PFSK-1 (cell line): ENCODE data around the gene SEMA3F.

Source experiments
- FOXP2 ChIP-seq: optimal IDR thresholded peaks from 2 replicates; pipeline ENCODE3; 2011; ENCODE audit warnings: borderline replicate concordance, control low read depth, inconsistent platforms; ENCODE audit not compliant: insufficient read depth; ENCODE audit errors: extremely low read length, extremely low read depth
- POLR2AphosphoS5 ChIP-seq: IDR thresholded peaks from 2 replicates; pipeline ENCODE4 v1.6.1; 2012; ENCODE audit warnings: low read depth, mild to moderate bottlenecking, control low read depth, low read length, moderate library complexity
- SIN3A ChIP-seq: IDR thresholded peaks from 2 replicates; pipeline ENCODE4 v1.6.1; 2012; ENCODE audit warnings: mild to moderate bottlenecking, low read length, moderate library complexity, borderline replicate concordance; ENCODE audit not compliant: insufficient read depth
- TAF1 ChIP-seq: IDR thresholded peaks from 2 replicates; pipeline ENCODE4 v1.6.1; 2012; ENCODE audit warnings: low read length, control low read depth, borderline replicate concordance; ENCODE audit not compliant: insufficient read depth
- TF ChIP-seq, protein P1 (sequence below), 2 experiments: IDR thresholded peaks; 2 replicates each; pipeline versions ENCODE4 v1.6.1 to v1.8.0; 2011 to 2012; ENCODE audit warnings: low read depth in 2 of 2, low read length in 2 of 2, control low read depth in 1 of 2, inconsistent platforms in 1 of 2, mild to moderate bottlenecking in 1 of 2, moderate library complexity in 1 of 2; ENCODE audit not compliant: insufficient read depth in 1 of 2

DNA sequence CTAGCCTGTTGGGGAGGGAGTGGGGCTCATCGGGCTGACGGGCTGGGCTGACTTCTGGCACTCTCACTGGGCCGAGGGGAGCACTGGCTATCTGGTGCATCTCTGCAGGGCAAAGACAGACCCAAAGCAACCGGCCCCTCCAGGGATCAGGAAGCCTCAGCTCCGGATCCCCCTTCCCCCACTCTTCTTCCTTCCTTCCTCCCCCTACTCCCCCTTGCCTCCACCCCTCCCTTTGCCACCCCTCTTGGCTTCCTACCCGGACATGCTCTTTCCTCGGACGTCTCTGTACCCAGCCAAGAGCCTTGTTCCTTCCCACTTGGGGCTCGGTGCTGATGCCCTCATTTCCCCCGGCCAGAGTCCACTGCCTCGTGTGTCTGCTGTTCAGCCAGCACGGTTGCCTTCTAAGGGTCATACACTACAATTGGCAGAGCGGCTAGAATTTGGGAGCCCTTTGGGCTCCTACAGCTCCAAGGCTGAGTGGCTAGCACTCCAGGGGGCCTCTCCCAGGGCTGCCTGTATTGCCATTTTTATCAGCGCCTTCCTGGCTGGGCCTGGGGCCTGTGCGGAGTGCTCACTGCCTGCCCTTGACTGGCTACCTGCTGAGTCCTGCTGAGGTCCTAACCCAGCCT lies 10.9 kb downstream of the SEMA3F start:
- TF ChIP-seq, protein P1, sequence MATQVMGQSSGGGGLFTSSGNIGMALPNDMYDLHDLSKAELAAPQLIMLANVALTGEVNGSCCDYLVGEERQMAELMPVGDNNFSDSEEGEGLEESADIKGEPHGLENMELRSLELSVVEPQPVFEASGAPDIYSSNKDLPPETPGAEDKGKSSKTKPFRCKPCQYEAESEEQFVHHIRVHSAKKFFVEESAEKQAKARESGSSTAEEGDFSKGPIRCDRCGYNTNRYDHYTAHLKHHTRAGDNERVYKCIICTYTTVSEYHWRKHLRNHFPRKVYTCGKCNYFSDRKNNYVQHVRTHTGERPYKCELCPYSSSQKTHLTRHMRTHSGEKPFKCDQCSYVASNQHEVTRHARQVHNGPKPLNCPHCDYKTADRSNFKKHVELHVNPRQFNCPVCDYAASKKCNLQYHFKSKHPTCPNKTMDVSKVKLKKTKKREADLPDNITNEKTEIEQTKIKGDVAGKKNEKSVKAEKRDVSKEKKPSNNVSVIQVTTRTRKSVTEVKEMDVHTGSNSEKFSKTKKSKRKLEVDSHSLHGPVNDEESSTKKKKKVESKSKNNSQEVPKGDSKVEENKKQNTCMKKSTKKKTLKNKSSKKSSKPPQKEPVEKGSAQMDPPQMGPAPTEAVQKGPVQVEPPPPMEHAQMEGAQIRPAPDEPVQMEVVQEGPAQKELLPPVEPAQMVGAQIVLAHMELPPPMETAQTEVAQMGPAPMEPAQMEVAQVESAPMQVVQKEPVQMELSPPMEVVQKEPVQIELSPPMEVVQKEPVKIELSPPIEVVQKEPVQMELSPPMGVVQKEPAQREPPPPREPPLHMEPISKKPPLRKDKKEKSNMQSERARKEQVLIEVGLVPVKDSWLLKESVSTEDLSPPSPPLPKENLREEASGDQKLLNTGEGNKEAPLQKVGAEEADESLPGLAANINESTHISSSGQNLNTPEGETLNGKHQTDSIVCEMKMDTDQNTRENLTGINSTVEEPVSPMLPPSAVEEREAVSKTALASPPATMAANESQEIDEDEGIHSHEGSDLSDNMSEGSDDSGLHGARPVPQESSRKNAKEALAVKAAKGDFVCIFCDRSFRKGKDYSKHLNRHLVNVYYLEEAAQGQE (IDR thresholded peaks at IDR 0.05; ENCODE audit: insufficient read depth in 1 of 2, low read depth in 2 of 2, low read length in 2 of 2): no peak
- TF ChIP-seq POLR2AphosphoS5 (no peak), SIN3A (no peak), TAF1 (no peak), FOXP2 (no peak)
